AG04449 (cell line): ENCODE measurements around the gene TCF15.

ENCODE experiments used
- CTCF ChIA-PET: fragments of 350-600 bp; formaldehyde crosslinking; extraction: SDS; loops from one replicate; lab custom pipeline; 2021; ENCODE audit warnings: antibody characterized with exemption; lab: Yijun Ruan, JAX
- POLR2A ChIA-PET: fragments of 400-600, 350-600 bp; formaldehyde crosslinking; extraction: SDS; loops from one replicate; lab custom pipeline; 2020; ENCODE audit warnings: antibody characterized with exemption, inconsistent platforms; lab: Yijun Ruan, JAX
- DNase-seq: peaks from one replicate; pipeline ENCODE4 v3.0.0-alpha.2; 2010; ENCODE audit warnings: low read depth, low spot score
- H3K4me3 ChIP-seq: 2 replicates; pipeline ENCODE4 v1.5.1; 2011; ENCODE audit warnings: low read depth, mild to moderate bottlenecking, control low read depth, low read length
- TF ChIP-seq, protein P1 (sequence below): IDR thresholded peaks from one replicate; pipeline ENCODE4 v1.5.1; 2011; ENCODE audit warnings: mild to moderate bottlenecking, moderate library complexity, low read length, control low read depth, inconsistent platforms; ENCODE audit not compliant: insufficient read depth; ENCODE audit errors: missing control alignments

TCF15 gene

DNA sequence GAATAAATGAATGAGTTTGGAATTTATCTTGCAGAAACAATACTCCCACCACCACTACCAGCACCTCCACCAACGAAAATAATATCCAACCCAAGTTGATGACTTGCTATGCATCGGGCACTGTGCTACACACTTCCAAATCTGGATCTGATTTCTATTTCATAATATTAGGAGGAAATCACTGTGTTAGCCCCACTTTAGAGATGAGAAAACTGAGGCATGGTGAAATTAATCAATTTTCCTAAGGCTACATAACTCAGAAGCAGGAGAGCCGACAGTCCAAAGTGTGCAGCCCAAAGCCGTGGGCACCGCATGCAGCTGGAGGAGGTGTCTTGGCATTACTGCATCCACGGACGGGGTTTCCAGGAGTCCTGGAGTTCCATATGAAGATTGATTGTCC lies 17.6 kb downstream of the TCF15 start:
- TF ChIP-seq, protein P1, sequence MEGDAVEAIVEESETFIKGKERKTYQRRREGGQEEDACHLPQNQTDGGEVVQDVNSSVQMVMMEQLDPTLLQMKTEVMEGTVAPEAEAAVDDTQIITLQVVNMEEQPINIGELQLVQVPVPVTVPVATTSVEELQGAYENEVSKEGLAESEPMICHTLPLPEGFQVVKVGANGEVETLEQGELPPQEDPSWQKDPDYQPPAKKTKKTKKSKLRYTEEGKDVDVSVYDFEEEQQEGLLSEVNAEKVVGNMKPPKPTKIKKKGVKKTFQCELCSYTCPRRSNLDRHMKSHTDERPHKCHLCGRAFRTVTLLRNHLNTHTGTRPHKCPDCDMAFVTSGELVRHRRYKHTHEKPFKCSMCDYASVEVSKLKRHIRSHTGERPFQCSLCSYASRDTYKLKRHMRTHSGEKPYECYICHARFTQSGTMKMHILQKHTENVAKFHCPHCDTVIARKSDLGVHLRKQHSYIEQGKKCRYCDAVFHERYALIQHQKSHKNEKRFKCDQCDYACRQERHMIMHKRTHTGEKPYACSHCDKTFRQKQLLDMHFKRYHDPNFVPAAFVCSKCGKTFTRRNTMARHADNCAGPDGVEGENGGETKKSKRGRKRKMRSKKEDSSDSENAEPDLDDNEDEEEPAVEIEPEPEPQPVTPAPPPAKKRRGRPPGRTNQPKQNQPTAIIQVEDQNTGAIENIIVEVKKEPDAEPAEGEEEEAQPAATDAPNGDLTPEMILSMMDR = no peak
- DNase-seq = no peak
- CTCF ChIA-PET = no interaction called here
- no peak overlapping the region for H3K4me3 ChIP-seq
- POLR2A ChIA-PET = no interaction called here

DNA sequence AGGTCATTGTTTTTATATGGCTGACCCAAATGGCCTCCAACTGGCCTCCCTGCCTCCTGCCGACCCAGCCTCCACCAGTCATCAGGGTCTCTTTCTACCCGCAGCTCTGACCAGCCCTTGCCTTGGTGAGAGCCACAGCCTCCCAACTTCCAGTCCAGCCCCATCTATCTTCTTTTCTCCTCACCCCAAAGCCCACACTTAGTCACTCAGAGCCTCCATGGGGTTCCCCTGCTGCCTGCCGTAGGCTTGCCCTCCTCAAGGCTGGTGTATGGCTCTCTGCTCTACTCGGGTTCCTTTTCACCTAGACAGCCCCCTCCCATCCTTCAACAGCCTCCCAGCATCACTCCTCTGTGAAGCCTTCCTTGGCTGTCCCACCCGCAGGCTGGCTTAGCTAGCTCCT lies 18.2 kb downstream of the TCF15 start:
- POLR2A ChIA-PET = no interaction called here
- no peak for DNase-seq
- no peak overlapping the region for H3K4me3 ChIP-seq
- CTCF ChIA-PET = no interaction called here
- TF ChIP-seq, protein P1 = no peak

DNA sequence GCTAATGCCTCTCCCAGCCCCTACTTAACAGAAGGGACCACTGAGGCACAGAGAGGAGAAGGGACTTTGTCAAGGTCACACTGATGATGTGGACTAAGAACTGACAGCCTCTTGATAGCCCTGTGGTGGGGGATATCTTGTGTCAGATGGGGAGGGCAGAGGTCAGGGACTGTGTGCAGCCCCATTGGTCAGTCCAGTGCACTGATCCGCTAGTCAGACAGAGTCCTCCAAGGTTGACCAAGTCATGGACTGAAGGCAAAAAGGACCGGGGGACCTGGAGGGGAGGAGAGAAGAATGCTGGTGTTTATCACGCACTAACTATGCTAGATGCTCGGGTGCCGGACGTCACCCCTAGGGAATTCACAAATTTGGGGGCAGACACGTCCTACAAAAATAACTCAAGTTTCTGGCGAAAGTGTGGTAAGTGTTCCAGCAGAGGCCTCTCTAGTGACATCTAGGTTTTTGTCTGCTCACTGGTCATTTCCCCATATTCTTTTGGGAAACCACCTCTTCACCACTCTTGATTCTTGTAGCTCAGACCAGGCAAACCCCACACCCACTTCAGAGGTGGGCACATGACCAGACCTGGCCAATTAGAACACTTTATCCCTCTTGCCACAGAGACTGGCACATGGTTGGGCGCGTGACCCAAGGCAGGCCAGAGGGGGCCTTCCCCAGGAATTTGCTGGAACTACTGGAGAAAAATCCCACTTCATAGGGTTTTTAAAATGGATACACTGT lies 21.0 kb downstream of the TCF15 start:
- no peak for DNase-seq
- ChIA-PET CTCF (no interaction called here), POLR2A (no interaction called here)
- H3K4me3 ChIP-seq = no peak overlapping the region
- TF ChIP-seq, protein P1 = no peak

DNA sequence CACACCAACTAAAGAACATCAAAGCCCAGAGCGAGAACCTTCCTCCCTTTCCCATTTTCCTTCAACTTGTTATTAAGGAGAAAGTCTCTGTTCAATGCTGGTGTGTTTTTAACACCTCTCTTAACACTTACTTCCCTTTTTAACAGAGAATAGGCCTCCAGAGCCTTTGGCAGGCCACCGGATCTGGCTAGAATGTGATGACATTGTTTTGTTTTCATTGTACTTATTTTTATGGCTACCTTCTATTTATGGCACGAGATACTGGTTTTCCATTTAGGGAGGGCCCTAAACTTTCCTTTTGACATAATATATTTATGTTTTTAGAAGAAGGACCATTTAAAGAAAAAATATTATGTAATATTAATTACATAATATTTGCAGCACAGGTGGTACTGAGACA lies 21.6 kb downstream of the TCF15 start:
- ChIA-PET POLR2A (no interaction called here), CTCF (interaction anchor here (1.2 kb wide), 1 partner anchor 79 kb away, joined by 3 read pairs; no protein-coding TSS in a partner anchor)
- TF ChIP-seq, protein P1 = no peak
- no peak overlapping the region for H3K4me3 ChIP-seq
- DNase-seq = no peak

DNA sequence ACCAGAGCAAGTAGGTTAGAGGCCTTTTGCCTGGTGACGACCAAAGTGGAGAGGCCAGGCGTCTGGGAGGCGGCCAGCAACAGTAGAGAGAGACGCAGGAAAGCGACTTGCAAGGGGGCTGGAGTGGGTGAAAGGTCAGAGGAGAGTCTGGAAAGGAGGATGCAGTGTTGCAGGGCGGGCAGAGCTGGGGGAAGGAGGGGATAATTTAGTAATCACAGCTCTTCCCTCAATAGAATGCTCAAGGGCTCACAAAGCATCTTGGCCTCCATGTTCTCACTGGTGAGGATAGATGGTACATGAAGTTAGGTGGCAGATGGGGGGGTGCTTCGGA lies 25.2 kb downstream of the TCF15 start:
- TF ChIP-seq, protein P1 = no peak
- POLR2A ChIA-PET = no interaction called here
- CTCF ChIA-PET = interaction anchor here (1.9 kb wide), 1 partner anchor 23 kb away, joined by 6 read pairs; no protein-coding TSS in a partner anchor
- H3K4me3 ChIP-seq = no peak overlapping the region
- no peak for DNase-seq

DNA sequence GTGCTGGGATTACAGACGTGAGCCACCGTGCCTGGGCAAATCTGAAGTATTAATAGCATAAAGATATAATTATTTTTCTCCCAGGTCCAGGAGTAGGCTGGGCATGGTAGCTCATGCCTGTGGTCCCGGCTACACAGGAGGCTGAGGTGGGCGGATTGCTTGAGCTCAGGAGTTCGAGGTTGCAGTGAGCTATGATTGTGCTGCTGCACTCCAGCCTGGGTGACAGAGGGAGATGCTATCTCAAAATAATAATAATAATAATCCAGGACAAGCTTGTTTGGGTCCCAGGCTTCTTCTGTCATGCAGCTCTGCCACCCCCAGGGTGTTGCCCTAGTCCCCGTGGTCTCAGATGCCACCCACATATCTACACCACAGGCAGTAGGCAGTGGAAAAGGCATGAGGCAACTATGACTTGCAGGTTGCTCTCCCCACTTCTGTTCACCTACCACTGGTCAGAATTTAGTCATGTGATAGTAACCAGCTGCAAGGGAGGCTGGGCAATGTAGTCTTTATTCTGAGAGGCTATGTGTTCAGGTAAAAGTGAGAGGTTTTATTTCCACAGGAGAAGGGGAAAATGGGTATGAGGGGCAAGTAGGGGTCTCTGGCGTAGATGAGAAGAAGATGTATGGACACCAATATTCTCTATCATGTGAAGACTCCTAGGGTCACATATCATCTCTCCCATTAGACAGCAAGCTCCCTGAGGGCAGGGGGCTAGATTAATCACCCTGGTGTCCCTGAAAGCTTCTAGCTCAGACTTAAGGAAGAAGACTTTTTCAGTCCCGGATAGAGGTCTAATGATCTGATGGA lies 25.7 kb downstream of the TCF15 start:
- TF ChIP-seq, protein P1 = no peak
- no peak for DNase-seq
- CTCF ChIA-PET = interaction anchor here (1.9 kb wide), 1 partner anchor 23 kb away, joined by 6 read pairs; no protein-coding TSS in a partner anchor
- no peak overlapping the region for H3K4me3 ChIP-seq
- POLR2A ChIA-PET = no interaction called here
